Muscle layer of colon (tissue), 2 donors: ENCODE results near the gene CERT1.
"Not testable (repeated sequence)": the region's sequence is repeated elsewhere in the genome, so short reads cannot be mapped to it uniquely, and the experiment has no call there.

ENCODE experiments used
- H3K27ac ChIP-seq: one replicate; pipeline ENCODE4 v1.7.0; 2013; ENCODE audit warnings: low read depth, mild to moderate bottlenecking, low read length, moderate library complexity
- H3K27me3 ChIP-seq, 2 donors: one replicate each; pipeline ENCODE4 v1.7.0; 2013; ENCODE audit warnings: low read length in 2 of 2, mild to moderate bottlenecking in 2 of 2; ENCODE audit not compliant: insufficient read depth in 2 of 2, control insufficient read depth in 1 of 2
- H3K36me3 ChIP-seq: one replicate; pipeline ENCODE4 v1.7.0; 2013; ENCODE audit warnings: mild to moderate bottlenecking, low read length; ENCODE audit not compliant: insufficient read depth
- H3K4me1 ChIP-seq: one replicate; pipeline ENCODE4 v1.7.0; 2013; ENCODE audit warnings: mild to moderate bottlenecking, low read length; ENCODE audit not compliant: insufficient read depth
- H3K4me3 ChIP-seq, 2 donors: one replicate each; pipeline ENCODE4 v1.7.0; 2013; ENCODE audit warnings: low read length in 2 of 2, low read depth in 1 of 2, mild to moderate bottlenecking in 1 of 2, moderate library complexity in 1 of 2
- H3K9ac ChIP-seq: one replicate; pipeline ENCODE4 v1.7.0; 2013; ENCODE audit warnings: low read length
- H3K9me3 ChIP-seq: one replicate; pipeline ENCODE4 v1.7.0; 2013; ENCODE audit warnings: mild to moderate bottlenecking, low read length
- donor health status: abdominal sarcoma.
- donor health status: Adenocarcinoma of cecum.

CERT1 gene, protein sequence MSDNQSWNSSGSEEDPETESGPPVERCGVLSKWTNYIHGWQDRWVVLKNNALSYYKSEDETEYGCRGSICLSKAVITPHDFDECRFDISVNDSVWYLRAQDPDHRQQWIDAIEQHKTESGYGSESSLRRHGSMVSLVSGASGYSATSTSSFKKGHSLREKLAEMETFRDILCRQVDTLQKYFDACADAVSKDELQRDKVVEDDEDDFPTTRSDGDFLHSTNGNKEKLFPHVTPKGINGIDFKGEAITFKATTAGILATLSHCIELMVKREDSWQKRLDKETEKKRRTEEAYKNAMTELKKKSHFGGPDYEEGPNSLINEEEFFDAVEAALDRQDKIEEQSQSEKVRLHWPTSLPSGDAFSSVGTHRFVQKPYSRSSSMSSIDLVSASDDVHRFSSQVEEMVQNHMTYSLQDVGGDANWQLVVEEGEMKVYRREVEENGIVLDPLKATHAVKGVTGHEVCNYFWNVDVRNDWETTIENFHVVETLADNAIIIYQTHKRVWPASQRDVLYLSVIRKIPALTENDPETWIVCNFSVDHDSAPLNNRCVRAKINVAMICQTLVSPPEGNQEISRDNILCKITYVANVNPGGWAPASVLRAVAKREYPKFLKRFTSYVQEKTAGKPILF

DNA sequence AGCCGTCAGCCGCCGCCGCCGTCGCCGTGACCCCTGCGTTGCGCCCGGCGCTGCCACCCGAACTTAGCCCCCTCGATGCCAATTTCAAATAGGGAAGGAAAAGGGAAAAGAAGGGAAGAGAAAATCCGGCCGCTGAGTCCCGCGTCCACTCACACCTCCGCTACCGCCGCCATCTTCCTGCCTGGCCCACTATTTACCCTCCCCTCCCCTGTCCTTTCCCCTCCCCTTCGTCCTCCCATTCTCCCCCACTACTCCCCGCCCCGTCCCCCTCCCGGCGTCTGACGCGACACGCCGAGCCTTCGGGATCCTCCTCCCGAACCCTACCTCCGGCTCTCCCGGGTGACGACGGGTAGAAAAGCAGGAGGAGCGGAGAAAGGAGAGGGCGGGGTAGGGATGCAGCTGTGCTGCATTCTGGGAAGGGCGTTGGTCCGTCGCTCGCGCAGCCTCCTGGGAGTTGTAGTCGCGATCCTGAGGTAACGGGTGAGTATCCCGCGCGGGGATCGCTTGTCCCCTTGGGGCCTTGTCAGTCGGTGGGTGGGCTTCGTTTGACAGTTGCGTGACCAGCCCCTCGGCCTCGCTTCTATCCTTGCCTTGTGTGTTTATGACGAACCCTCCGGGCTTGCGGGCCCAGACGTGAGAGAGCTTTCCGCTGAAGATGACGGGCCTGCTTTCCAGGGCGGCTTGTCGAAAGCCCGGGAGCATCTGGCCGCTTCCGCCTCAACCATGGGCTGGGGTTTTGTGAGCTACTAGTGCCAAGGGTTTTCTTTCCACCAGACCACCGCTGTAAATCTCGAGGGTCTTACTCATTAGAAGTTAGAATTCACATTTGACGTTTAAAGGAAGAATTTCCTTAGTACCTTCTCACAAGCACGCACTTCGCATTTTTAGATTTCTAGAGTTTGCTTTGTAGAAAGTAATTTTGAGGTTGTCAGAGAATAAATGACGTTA lies at the start of gene CERT1, which contains the start of gene POLK:
CERT1 (minus strand) TSS at position 195 of the 948 bp plus-strand sequence. CDS start 422 bp downstream, outside the sequence.
POLK (plus strand) TSS at position 457 of the 948 bp plus-strand sequence.
- Histone ChIP-seq H3K9ac (peak within 1 kb of the TSS; percentile 72), H3K4me1 (peaks cover 42% of the 10 kb centered on the region), H3K4me3 (peak within 1 kb of the TSS; percentile 78 to 89), H3K27ac (peak within 1 kb of the TSS; percentile 74), H3K36me3 (no peaks in the 10 kb centered on the region), H3K9me3 (no peaks in the 10 kb centered on the region), H3K27me3 (no peaks in the 10 kb centered on the region)

- not testable (repeated sequence) for H3K9ac ChIP-seq, H3K36me3 ChIP-seq, H3K9me3 ChIP-seq, H3K27me3 ChIP-seq, H3K4me3 ChIP-seq, H3K4me1 ChIP-seq, H3K27ac ChIP-seq
Observed at GRCh38 chr5:75560655-75561054, 49.2 kb upstream of the CERT1 start.

DNA sequence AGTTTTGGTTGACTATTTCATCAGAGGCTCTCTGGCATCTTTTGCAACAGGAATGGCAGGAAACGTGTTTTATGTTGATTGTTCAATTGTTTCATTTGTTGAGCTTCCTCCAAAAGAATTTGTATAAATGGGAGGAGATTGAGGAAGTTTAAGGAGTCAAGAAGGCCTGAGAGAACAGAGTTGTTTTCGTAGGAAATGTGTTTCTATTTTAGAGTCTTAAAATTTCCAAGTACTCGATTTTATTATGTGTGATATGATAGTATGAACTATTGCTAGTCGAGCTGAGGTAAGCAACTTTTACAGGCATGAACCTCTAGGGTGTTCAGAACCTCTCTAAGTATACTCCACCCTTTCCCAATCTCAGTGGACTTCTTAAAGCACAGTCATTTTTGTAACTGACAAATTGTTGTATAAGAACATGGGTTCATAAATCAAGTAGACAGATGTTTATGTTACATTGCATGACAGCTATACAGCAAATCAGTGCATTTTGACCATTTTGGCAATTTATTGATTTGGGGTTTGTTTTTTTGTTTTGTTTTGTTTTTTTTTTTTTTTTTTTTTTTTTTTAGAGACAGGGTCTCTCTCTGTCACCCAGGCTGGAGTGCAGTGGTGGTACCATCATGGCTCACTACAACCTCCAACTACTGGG lies 47.7 kb upstream of the CERT1 start:
- no peaks in the 10 kb centered on the region for H3K27me3 ChIP-seq
- no peak overlapping the region for H3K9ac ChIP-seq
- no peaks in the 10 kb centered on the region for H3K36me3 ChIP-seq
- no peaks in the 10 kb centered on the region for H3K4me1 ChIP-seq
- H3K4me3 ChIP-seq, result no peak overlapping the region
- no peak overlapping the region for H3K27ac ChIP-seq
- no peaks in the 10 kb centered on the region for H3K9me3 ChIP-seq

- H3K4me1 ChIP-seq, result no peaks in the 10 kb centered on the region
- no peak overlapping the region for H3K27ac ChIP-seq
- no peaks in the 10 kb centered on the region for H3K9me3 ChIP-seq
- H3K27me3 ChIP-seq, result no peaks in the 10 kb centered on the region
- H3K9ac ChIP-seq, result no peak overlapping the region
- no peak overlapping the region for H3K4me3 ChIP-seq
- peaks cover 8% of the 10 kb centered on the region for H3K36me3 ChIP-seq
Observed at GRCh38 chr5:75558221-75558620, 46.8 kb upstream of the CERT1 start.

DNA sequence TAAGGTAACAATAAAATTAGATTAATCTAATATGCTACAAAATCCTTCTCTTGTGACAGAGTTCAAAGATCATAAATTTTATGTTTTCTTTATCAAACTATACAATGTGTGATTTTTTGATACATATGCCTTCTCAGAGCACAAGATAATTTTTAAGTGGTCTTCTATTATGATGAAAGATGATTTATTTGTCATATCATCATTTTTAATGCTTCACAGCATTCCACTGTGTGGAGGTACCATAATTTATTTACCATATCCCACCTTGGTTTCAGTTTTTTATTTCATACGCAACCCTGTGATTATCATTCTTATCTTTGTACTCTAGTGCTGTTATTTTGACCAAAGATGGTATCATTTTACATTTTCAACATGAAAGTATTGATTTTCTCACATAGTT lies 41.9 kb upstream of the CERT1 start:
- no peaks in the 10 kb centered on the region for H3K4me1 ChIP-seq
- no peaks in the 10 kb centered on the region for H3K27me3 ChIP-seq
- no peaks in the 10 kb centered on the region for H3K9me3 ChIP-seq
- H3K27ac ChIP-seq, result no peak overlapping the region
- peaks cover 21% of the 10 kb centered on the region for H3K36me3 ChIP-seq
- no peak overlapping the region for H3K4me3 ChIP-seq
- H3K9ac ChIP-seq, result no peak overlapping the region

DNA sequence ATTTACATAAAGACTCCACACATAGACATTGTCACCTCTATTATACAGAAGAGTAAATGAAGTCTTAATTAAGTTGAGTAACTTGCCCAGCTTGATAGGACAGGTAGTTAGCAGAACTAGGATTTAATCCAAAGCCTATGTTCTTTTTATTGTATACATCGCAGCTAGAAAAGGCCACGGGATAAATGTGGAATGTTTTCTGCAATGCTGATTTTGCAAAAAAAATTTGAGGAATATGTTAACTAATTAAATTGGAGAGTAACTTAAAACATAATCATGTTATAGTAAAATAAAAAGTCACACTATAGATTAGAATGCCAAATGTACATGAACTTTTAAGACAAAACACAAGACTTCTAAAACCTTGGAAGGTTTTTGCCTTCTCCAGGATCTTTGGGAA lies 41.3 kb upstream of the CERT1 start:
- Histone ChIP-seq H3K9me3 (no peaks in the 10 kb centered on the region), H3K4me3 (no peak overlapping the region), H3K27me3 (no peaks in the 10 kb centered on the region), H3K9ac (no peak overlapping the region), H3K36me3 (peaks cover 21% of the 10 kb centered on the region), H3K4me1 (no peaks in the 10 kb centered on the region), H3K27ac (no peak overlapping the region)

GRCh38 chr5:75551471-75551870 lies 40.0 kb upstream of the CERT1 start:
- Histone ChIP-seq H3K9me3 (no peaks in the 10 kb centered on the region), H3K4me3 (no peak overlapping the region), H3K27ac (no peak overlapping the region), H3K9ac (no peak overlapping the region), H3K36me3 (peaks cover 21% of the 10 kb centered on the region), H3K4me1 (no peaks in the 10 kb centered on the region), H3K27me3 (no peaks in the 10 kb centered on the region)

DNA sequence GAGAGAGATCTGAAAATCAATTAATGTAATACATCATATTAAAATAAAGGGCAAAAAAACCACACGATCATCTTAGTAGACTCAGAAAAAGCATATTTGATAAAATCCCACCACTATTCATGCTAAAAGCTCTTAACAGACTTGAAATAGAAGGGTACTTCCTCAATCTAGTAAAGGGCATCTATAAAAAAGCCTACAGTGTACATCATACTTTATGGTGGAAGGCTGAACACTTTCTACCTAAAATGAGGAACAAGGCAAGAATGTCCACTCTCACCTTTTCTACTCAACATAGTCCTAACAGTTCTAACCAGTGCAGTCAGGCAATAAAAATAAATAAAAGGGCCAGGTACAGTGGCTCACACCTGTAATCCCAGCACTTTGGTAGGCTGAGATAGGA lies 39.2 kb upstream of the CERT1 start:
- Histone ChIP-seq H3K36me3 (peaks cover 21% of the 10 kb centered on the region), H3K27ac (no peak overlapping the region), H3K4me1 (no peaks in the 10 kb centered on the region), H3K9ac (no peak overlapping the region), H3K27me3 (no peaks in the 10 kb centered on the region), H3K9me3 (no peaks in the 10 kb centered on the region), H3K4me3 (no peak overlapping the region)

GRCh38 chr5:75547812-75548211 lies 36.4 kb upstream of the CERT1 start:
- Histone ChIP-seq H3K4me3 (no peak overlapping the region), H3K36me3 (peaks cover 8% of the 10 kb centered on the region), H3K27ac (no peak overlapping the region), H3K9ac (no peak overlapping the region), H3K27me3 (no peaks in the 10 kb centered on the region), H3K4me1 (no peaks in the 10 kb centered on the region), H3K9me3 (no peaks in the 10 kb centered on the region)

DNA sequence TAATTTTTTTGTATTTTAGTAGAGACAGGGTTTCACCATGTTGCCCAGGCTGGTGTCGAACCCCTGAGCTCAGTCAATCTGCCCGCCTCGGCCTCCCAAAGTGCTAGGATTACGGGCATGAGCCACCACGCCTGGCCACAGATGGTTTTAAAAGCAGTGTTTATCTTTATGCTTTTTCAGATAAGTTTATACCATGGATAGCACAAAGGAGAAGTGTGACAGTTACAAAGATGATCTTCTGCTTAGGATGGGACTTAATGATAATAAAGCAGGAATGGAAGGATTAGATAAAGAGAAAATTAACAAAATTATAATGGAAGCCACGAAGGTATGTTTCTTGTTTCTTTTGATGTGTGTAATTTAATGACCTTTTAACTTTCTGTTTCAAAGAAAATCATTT lies 35.4 kb upstream of the CERT1 start:
- H3K9me3 ChIP-seq, result no peaks in the 10 kb centered on the region
- H3K36me3 ChIP-seq, result no peaks in the 10 kb centered on the region
- H3K4me3 ChIP-seq, result no peak overlapping the region
- H3K27me3 ChIP-seq, result no peaks in the 10 kb centered on the region
- H3K4me1 ChIP-seq, result no peaks in the 10 kb centered on the region
- no peak overlapping the region for H3K27ac ChIP-seq
- no peak overlapping the region for H3K9ac ChIP-seq

DNA sequence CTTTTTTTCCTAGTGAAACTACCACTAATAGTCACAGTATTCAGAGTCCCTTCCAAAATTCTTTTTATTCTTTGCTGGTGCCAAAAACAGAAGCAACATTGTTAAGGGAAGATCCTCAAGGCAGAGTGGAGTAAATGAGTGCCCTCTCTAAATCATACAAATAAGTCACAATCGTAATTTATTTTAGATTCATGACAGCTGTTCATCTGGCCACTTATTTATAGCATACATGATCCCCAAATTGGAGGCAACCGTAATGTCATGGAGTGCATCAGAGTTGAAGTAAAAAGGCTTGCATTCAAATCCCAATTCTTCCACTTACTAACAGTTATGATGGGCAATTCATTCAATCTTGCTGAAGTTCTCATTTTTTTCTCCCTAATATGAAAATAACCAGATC lies 33.7 kb upstream of the CERT1 start:
- H3K36me3 ChIP-seq, result no peaks in the 10 kb centered on the region
- H3K27ac ChIP-seq, result no peak overlapping the region
- H3K9ac ChIP-seq, result no peak overlapping the region
- H3K27me3 ChIP-seq, result no peaks in the 10 kb centered on the region
- H3K4me3 ChIP-seq, result no peak overlapping the region
- no peaks in the 10 kb centered on the region for H3K9me3 ChIP-seq
- no peaks in the 10 kb centered on the region for H3K4me1 ChIP-seq
